Stimulated activated CD8-positive, alpha-beta memory T cell treated with anti-CD3 and anti-CD28 coated beads, Interleukin-4, amount 100 ng/mL, for 24 hours (primary cell): ENCODE data around the gene BCAT1.
"Not testable (repeated sequence)": the region's sequence is repeated elsewhere in the genome, so short reads cannot be mapped to it uniquely, and the experiment has no call there.

Source experiments
- DNase-seq: peaks from one replicate; pipeline ENCODE4 v3.0.0-alpha.2; 2020; ENCODE audit warnings: low read depth

The BCAT1 gene

DNA sequence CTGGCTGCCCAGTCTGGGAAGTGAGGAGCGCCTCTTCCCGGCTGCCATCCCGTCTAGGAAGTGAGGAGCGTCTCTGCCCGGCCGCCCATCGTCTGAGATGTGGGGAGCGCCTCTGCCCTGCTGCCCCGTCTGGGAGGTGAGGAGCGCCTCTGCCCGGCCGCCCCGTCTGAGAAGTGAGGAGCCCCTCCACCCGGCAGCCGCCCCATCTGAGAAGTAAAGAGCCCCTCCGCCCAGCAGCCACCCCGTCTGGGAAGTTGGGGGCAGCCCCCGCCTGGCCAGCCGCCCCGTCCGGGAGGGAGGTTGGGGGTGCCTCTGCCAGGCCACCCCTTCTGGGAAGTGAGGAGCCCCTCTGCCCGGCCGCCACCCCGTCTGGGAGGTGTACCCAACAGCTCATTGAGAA is 22.8 kb downstream of the BCAT1 start:
- not testable (repeated sequence) for DNase-seq

DNA sequence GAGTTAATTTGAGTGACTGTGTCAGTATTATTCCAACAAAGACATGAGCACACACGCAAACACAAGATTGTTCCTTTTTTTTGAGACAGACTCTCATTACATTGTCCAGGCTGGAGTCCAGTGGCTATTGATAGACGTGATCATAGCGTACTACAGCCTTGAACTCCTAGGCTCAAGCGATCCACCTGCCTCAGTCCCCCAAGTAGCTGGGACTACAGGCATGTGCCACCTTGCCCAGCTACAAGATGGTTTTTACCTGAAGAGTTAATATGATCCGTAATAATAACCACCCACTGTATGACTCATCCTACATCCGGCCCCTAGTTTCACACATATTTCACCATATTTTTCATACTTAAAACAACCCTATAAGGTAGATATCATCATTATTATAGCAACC is 26.8 kb downstream of the BCAT1 start:
- no peak for DNase-seq

DNA sequence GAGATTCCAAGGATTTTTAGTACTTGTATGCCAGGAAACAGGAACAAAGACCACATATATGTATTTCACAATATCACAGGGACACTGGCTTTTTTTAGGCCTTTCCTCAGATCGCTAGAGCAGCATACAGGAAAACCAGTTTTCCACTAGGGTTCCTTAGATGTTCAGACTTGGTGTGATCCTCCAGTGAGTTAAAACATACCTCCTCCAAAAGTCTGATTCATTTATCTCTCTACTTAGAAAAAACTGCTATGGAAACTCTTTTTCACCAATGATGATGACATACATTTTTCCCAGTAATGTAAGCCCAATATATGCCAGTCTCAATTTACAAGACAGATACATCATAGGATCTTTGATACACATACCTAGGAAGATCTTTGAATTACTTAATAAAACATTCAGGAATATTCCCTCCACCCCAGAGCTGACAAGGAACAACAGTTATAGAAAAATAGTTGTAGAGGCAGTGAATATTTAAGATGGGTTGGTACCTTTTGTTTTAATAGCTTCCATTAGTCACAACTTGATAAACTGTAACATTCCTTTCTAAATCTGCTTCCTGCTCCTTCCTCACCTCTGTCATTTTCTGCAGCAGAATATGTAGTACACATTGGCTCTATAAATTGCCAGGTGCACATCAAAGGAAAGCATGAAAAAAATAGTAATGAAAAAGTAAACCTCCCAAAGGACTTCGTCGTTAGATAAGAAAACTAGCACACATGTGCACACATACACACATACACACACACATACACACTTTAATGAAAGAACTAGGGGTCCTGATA is 27.5 kb downstream of the BCAT1 start:
- no peak for DNase-seq

DNA sequence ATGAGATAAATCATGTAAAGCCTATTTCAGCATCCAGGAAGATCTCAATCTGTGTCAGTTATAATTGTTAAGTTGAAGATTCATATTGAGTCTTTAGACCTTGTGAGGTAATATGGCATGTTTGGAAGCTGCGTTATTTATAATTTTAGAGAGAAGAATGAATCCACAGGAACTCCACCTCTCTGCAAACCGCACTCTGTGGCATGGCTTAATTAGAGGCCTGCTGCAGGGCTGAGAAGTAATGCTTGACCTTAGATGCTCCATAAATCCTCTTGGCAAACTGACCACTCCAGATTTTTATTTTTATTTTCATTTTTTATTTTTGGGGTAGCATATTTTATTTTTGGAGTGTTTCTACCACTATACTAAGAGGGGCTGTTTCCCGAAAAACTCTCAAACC is 28.8 kb downstream of the BCAT1 start:
- no peak for DNase-seq

DNA sequence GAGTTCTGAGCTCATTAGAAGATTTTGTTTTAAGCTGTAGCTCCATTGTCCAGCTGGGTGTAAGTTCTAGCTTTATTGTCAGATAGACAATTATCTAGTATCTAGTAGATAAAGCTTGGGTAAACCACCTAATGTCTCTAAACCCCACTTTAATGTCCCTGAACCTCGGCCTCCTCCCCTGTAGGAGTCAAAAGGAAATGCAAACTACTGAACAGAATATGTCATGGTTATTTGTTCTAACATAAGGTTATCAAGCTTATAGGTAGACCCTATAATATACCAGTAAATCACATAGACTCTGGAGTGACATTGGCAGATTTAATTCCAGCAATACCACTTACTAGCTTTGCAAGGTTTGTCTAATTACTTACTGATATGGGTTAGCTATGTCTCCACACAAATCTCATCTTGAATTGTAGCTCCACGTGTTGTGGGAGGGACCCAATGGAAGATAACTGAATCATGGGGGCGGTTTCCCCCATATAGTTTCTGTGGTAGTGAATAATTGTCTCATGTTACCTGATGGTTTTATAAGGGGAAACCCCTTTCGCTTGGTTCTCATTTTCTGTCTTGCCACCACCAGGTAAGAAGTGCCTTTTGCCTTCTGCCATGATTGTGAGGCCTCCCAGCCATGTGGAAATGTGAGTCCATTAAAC is 29.4 kb downstream of the BCAT1 start:
- DNase-seq, result no peak

DNA sequence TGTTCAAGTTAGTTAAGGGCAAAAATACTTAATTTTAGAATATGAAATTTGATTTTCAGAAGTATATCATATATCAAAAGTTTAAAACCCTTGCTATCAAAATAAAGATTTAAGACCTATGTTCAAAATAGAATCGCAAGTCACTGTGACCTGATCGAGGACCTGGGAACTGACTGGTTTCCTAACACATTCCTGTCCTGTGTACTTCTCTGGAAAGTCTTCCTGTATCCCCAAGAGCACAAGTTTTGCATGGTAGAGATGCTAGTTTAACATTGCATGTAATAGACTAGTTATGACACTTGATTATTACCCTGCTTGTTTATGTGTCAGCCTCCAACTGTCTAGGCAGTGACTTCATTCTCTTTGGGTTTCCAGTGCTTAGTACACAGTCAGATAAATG is 30.3 kb downstream of the BCAT1 start:
- DNase-seq, result no peak

DNA sequence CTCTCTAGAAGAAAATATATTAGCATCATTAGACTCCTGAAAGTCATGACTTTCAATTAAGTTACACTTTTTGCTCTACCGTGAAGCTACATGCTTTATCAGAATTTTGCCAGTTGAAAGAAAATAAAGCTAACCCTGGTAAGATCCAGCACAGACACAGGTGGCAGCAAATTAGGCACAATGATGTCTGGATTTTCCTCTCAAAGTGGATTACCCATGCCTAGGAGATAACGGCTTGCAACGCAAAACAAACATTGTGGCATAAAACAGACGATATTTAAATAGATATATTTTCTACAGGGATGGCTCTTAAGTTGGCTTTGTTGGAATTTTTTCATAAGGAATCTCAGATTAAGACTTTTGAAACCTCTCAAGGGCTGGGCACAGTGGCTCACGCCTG is 33.4 kb downstream of the BCAT1 start:
- DNase-seq, result no peak

DNA sequence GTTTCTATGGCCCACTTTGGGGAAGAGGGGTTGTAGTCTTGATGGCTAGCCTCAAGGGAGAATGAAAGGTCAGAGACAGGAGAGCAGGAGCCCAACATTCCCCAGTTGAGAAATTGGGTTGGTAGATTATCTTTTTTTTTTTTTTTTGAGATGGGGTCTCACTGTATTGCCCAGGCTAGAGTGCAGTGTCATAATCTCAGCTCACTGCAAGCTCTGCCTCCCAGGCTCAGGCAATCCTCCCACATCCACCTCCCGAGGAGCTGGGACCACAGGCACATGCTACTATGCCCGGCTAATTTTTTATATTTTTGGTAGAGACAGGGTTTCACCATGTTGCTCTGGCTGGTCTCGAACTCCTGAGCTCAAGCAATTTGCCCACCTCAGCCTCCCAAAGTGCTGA is 34.9 kb downstream of the BCAT1 start:
- DNase-seq, result no peak

DNA sequence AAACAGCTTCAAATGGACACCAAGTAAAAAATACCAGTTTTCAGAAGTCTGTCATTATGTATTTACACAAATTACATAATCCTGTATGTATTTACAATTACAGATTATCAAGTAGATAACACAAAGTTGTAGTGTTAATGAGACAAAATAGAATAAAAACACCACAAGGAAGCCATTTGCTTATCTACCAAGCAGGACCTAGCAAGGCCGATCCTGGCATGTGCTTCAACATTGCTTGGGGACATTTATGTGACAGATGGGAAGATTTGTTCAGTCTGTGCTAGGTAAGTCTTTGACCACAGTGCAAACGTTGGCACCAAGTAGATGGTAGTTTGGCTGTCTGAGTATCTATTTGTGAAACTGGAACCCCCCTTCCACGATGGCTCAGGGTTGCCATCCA is 35.8 kb downstream of the BCAT1 start:
- no peak for DNase-seq

DNA sequence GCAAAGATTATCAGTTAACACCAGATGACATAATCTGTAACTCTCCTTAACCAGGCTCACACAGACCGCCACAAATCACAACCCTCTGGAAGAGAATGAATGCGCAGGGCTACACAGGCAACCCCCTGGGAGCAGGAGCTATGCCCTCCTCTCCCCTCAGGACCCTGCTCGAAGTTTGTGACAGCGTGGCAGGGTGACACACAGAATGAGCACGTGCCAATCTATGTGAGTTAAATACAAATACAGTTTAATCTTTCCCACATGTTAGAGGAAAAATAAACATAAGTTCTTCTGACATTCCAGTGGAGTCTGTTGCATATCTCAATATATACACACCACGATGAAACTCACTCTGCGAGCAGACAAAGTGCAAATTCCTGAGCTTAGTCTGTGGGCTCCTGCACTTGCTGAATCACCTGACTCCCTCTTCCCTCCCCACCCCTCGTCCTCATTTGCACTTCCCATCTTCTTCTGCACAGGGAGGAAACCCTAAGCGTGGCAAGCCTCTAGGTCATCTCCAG is 37.6 kb downstream of the BCAT1 start:
- DNase-seq, result no peak

DNA sequence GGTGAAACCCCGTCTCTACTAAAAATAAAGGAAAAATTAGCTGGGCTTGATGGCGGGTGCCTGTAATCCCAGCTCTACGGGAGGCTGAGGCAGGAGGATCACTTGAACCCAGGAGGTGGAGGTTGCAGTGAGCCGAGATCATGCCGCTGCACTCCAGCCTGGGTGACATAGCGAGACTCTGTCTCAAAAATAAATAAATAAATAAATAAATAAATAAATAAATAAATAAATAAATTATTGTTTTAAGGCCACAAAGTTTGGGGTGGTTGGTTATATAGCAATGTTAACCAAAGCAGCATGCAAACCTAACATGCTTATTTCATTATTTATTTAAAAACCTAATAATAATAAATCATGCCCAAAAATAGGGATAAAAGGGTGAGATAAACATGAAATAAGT is 38.7 kb downstream of the BCAT1 start:
- not testable (repeated sequence) for DNase-seq

DNA sequence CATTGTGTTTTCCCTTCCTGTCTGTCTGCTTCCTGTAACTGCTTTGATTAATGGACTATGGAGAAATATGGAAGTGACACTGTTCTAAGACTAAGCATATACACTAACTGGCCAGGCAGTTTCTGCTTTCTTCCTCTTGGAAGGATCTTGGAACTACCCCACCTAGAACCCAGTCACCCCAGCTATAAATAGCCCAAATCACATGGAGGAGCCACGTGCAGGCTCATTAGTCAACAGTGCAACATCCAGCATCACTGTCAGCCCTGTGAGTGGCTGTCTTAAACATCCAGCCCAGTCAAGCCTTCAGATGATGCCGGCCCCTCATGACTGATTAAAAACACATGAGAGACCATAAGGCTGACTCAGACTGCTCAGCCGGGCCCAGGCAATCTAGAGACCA is 39.2 kb downstream of the BCAT1 start:
- DNase-seq, result no peak

DNA sequence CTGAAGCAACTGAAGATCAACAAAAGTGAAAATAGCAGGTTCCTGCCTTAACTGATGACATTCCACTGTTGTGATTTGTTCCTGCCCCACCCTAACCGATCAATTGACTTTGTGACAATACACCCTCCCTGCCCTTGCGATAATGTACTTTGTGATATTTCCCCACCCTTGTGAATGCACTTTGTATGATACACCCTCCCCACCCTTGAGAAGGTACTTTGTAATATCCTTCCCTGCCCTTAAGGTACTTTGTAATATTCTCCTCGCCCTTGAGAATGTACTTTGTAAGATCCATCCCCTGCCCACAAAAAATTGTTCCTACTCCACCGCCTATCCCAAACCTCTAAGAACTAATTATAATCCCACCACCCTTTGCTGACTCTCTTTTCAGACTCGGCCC is 41.4 kb downstream of the BCAT1 start:
- DNase-seq, result no peak

DNA sequence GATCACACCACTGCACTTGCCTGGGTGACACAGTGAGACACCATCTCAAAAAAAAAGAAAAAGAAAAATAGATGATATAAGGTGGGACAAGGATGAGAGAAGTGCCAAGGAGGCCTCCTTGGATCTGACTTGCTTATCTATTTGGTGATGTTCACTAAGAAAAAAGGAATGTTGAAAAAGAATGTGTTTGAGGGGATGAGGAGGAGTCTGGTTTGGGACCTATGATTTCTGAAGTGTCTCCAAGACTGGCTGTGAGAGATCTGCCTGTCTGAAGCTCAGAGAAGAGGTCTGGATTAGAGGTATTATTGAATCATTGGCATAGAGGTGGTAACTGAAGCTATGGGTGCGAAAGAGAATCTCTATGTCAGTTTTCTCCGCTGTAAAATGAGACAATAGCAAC is 42.8 kb downstream of the BCAT1 start:
- DNase-seq, result no peak

DNA sequence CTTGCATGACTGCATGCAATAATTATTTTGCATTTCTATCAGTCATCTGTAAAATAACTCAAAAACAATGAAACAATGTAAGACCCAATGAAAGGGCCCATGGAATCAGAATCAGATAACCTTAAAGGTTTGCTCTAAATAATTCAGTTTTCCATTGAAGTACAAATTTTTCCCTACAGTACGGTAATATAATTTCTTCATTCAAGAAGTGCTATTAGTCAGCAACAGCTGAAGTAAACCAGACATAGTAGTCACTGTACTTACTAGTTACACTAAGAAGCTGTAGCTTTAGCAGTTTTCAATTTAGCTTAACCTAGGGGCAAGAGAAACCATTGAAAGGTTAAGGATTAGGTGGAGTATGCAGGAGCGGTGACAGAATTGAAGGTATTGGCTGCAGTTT is 43.5 kb downstream of the BCAT1 start:
- DNase-seq, result no peak

DNA sequence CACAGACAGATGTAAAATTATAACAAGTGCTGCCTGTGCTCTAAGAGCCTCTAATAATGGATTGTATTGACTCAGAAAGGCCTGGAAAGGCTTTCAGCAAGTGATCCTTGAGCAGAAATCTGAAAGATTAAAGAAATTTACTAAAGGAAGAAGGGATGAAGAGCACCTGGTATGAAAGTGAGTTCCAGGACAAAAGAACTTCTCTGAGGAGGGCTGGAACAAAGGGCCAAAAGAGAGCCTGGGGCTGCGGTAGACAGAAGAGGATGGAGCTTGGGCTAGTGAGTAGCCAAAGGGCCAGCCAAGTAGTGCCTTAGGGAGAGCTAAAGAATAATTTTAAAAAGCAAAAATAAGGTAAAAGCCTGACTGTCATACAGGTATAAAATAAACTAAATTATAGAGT is 44.0 kb downstream of the BCAT1 start:
- no peak for DNase-seq

DNA sequence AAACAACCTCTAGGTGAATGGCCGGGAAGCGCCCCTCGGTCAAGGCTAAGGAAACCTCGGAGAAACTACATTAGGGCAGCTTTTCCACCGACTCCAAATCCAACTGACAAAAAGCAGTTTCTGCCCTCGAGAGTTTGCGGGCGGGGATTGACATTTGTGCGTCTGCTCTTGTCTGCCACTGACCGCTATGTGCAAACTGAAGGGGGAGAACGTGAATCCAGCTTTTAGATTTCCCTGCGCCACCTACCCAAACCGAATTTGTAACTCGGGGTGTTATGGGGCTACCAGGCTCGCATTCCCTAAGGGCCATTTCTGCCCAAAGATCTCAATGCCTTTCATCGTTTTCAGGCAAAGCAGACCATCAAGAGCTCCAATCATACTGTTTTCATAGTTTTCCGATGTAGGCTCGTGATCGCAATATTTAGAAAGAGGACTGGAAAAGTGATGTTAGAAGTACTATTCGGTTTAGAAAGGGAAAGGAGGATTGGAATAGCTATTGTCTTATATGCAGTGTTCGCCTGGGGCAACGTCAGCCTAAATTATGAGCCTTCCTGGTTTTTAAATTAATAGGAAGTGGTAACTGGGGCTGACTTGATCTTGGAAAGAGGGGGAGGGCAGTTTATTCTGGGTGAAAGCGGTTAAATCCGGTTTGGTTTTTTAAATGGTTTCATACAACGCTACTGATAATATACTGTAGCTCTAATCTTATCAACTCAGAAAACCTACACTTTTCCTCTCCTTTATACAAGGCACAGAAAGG is 45.4 kb downstream of the BCAT1 start:
- no peak for DNase-seq

DNA sequence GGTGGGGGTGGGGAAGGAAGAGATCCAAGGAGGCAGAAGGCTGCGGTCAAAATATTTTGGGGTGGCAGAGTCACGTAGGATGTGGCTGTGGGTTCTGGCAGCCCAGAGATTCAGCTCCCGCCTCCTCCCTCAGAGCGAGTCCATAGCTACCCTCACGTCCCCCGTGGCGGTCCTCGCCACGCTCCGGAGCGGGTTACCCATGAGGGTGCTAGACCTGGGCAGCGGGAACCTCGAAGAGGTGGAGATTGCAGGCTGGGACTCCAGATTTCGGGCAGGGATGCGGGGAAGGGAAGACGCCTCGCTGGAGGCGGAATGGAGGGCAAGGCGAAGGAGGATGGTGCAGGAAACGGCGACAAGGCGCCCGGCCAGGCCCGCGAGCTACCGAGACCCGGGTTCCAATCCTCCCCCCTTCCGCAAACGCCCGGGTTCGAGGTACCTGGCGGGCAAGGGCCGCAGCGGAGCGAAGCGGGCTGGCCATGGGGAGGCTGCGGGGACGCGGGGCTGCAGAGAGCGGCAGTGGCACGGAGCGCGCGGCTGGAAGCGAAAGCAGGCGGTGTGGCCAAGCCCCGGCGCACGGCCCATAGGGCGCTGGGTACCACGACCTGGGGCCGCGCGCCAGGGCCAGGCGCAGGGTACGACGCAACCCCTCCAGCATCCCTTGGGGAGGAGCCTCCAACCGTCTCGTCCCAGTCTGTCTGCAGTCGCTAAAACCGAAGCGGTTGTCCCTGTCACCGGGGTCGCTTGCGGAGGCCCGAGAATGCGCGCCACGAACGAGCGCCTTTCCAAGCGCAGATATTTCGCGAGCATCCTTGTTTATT is 46.2 kb downstream of the BCAT1 start:
- no peak for DNase-seq

DNA sequence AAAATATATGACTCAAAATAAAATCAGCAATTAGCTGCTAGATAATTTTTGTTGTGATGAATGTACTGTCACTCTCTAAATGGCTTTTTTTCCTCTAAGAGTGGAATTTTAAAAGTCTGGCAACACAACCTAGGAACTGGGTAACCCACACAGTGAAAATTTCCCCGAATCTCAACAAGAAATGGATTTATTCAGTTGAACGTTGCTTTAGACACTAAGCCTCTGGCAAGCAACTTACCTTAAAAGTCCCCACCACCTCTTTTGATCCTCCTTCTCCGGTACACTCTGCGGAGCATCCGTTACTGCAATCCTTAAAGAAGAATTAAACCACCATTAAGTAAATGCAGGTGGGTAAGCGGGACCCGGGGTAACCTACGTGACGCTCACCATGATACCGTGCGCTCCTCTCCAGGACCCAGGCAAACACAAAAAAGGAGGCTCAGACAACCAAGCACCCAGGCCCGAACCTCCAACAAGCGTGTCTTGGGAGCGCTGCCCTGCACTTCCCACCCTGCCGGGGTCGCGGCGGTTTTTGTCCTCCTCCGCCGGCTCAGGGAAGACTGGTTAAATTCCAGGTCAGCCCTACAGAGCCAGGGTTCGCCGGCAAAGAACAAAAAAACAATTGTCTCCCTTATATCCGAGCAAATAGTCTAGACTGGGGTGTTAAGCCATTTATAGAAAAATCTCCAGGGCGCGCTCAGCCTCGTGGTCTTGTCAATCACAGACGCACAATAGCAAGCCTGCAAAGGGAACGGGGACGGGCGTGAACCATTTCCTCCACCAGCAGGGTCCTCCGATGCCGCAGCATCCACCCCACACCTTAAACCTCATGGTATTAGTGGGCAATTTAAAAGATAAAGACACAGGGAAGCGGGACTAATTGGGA is 47.1 kb downstream of the BCAT1 start:
- DNase-seq, result no peak

DNA sequence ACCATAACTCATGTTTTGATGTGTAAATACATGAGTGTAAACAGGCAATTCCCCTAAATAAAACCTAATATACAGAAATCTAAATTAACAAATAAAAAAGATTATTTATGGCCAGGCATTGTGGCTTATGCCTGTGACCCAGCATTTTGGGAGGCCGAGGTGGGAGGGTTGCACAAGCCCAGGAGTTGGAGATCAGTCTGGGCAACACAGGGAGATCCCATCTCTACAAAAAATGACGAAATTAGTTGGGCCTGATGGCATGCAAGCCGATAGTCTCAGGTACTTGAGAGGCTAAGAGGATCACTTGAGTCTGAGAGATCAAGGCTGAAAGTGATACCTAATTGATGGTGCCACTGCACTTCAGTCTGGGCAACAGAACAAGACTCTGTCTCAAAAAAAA is 48.7 kb downstream of the BCAT1 start:
- DNase-seq, result no peak

DNA sequence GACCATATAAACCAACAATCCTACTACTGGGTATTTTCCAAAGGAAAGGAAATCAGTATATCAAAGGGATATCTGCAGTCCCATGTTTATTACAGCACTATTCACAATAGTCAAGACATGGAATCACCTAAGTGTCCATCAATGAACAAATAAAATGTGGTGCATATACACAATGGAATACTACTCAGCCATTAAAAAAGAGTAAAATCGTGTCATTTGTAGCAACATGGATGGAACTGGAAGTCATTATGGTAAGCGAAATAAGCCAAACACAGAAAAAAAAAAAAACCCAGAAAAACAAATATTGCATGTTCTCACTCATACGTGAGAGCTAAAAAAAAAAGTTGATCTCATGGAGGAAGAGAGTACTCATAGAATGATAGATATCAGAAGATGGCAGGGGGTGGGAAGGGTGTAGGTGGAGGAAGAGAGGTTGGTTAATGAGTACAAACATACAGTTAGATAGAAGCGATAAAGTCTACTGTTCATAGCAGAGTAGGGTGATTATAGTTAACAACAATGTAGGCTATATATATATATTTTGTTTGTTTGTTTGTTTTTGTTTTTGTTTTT is 49.3 kb downstream of the BCAT1 start:
- no peak for DNase-seq
